Lung (tissue), 12 donors: ENCODE results near the gene TMOD2. TPM values are rescaled to one million over a fixed set of nuclear protein-coding genes. Genes with fewer than 3 reads are reported as not detected.

Source experiments
- ATAC-seq: fragments of 200-7000 bp; cut with Tn5 transposase; one replicate; pipeline ENCODE4 v1.9.1; 2020; ENCODE audit warnings: moderate number of reproducible peaks; ENCODE audit not compliant: insufficient read depth, low FRiP score
- DNase-seq, 3 donors: peaks; one replicate each; pipeline ENCODE4 v3.0.0-alpha.2; 2013 to 2017
- H3K27ac ChIP-seq, 2 donors: one replicate each; pipeline ENCODE4 v1.5.1; 2013; ENCODE audit warnings: mild to moderate bottlenecking in 2 of 2, moderate library complexity in 2 of 2, control low read depth in 1 of 2, inconsistent platforms in 1 of 2, low read depth in 1 of 2, low read length in 1 of 2
- H3K27me3 ChIP-seq, 3 donors: one replicate each; pipeline ENCODE4 v1.5.1; 2013; ENCODE audit warnings: low read length in 2 of 3; ENCODE audit not compliant: control insufficient read depth in 3 of 3, insufficient read depth in 3 of 3
- H3K36me3 ChIP-seq, 4 donors: one replicate each; pipeline ENCODE4 v1.5.1; 2013; ENCODE audit warnings: low read length in 4 of 4, mild to moderate bottlenecking in 1 of 4, moderate library complexity in 1 of 4; ENCODE audit not compliant: control insufficient read depth in 4 of 4, insufficient read depth in 4 of 4
- H3K4me1 ChIP-seq, 5 donors: one replicate each; pipeline ENCODE4 v1.5.1; 2013; ENCODE audit warnings: low read length in 5 of 5, mild to moderate bottlenecking in 2 of 5, moderate library complexity in 1 of 5; ENCODE audit not compliant: control insufficient read depth in 5 of 5, insufficient read depth in 5 of 5
- H3K4me3 ChIP-seq: one replicate; pipeline ENCODE4 v1.5.1; 2013; ENCODE audit warnings: mild to moderate bottlenecking, control low read depth, moderate library complexity
- H3K9ac ChIP-seq, 2 donors: one replicate each; pipeline ENCODE4 v1.5.1; 2013; ENCODE audit warnings: low read length in 2 of 2, control low read depth in 1 of 2; ENCODE audit not compliant: insufficient read depth in 1 of 2
- H3K9me3 ChIP-seq, 4 donors: one replicate each; pipeline ENCODE4 v1.5.1; 2013; ENCODE audit warnings: low read length in 3 of 4, mild to moderate bottlenecking in 1 of 4, moderate library complexity in 1 of 4; ENCODE audit not compliant: control insufficient read depth in 4 of 4, insufficient read depth in 3 of 4
- CTCF ChIP-seq: IDR thresholded peaks from 2 replicates; pipeline ENCODE4 v1.5.1; 2012; ENCODE audit warnings: mild to moderate bottlenecking; ENCODE audit errors: control extremely low read depth, extremely low read depth
- WGBS, 2 donors: extraction: QIAGEN DNeasy Blood & Tissue Kit; methylation state at CpG; one replicate each; pipeline ENCODE4 v1.1.7; 2013; 5-methylcytosine and 5-hydroxymethylcytosine counted together
- polyA plus RNA-seq, 2 donors: library from polyadenylated mRNA; stranded (reverse); fragments of 200-250 nt; gene quantifications; one replicate each; pipeline ENCODE4 v1.2.1, GENCODE V29; 2013
- total RNA-seq, 2 donors: library from RNA; depleted of rRNA in 1 of 2; stranded (reverse); fragments of >200 nt in 1 of 2; gene quantifications; one replicate each; pipeline ENCODE4 v1.2.1, GENCODE V29; 2014 to 2021
- donor health status: control.
- donor health status: control.
- donor health status: Bipolar disorder and iron deficiency.
- donor health status: healthy.
- donor health status: DM: yes; HTN: yes; CAD: no.

The TMOD2 gene
- total and polyA plus RNA-seq, 4 donors = 1.5 to 10.4 (median 5.8) TPM

DNA sequence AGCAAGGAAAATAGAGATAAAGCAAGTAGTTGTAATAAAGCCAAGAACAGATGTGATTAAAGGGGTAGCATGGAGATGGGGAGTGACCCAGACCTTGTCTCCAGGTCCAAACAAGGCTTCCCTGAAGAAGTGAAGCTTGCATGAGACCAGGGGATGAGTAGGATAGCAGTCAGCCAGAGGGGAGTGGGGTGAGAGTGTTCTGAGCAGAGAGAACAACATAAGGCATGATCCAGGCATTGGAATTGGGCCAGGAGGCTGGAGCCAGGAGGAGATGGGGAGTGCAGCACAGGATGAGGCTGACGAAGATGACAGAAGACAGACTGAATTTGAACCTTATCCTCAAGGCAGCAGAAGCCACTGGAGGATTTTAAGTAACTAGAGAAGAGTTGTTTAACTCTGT, 7.2 kb downstream of the TMOD2 start:
- peaks cover 0 to 11% (median 3%) of the 10 kb centered on the region in 3 donors for H3K27me3 ChIP-seq
- ATAC-seq (no peak), DNase-seq (peak; percentile 35 to 74 (median 55))
- no peak for TF ChIP-seq CTCF
- WGBS, 2 donors = 49 to 77% methylated on average over 1 of the region's 1 CpG
- H3K4me1 ChIP-seq = peaks cover 4 to 18% (median 7%) of the 10 kb centered on the region in 5 donors
- H3K9ac ChIP-seq = no peak overlapping the region
- H3K27ac ChIP-seq = peak overlapping the region in 1 of 2 donors; percentile 51
- H3K9me3 ChIP-seq = no peaks in the 10 kb centered on the region
- H3K36me3 ChIP-seq = no peaks in the 10 kb centered on the region
- H3K4me3 ChIP-seq = no peak overlapping the region

GRCh38 chr15:51759557-51760070, 8.2 kb downstream of the TMOD2 start:
- 36 to 45% methylated on average over 3 of the region's 3 CpGs for WGBS, 2 donors
- TF ChIP-seq CTCF = no peak
- peak; percentile 79 to 95 (median 89) for DNase-seq

GRCh38 chr15:51760805-51761204, 9.4 kb downstream of the TMOD2 start:
- no peak overlapping the region for H3K9ac ChIP-seq
- DNase-seq (no peak), ATAC-seq (no peak)
- TF ChIP-seq CTCF = no peak
- H3K36me3 ChIP-seq = no peaks in the 10 kb centered on the region
- no peaks in the 10 kb centered on the region for H3K9me3 ChIP-seq
- peaks cover 4 to 18% (median 7%) of the 10 kb centered on the region in 5 donors for H3K4me1 ChIP-seq
- H3K4me3 ChIP-seq = no peak overlapping the region
- WGBS, 2 donors = 38 to 43% methylated on average over 3 of the region's 3 CpGs
- no peaks in the 10 kb centered on the region for H3K27me3 ChIP-seq
- no peak overlapping the region for H3K27ac ChIP-seq

More at GRCh38 chr15:51759557-51760070, 8.2 kb downstream of the TMOD2 start:
- Histone ChIP-seq H3K4me1 (peaks cover 4 to 18% (median 7%) of the 10 kb centered on the region in 5 donors), H3K9ac (no peak overlapping the region), H3K27me3 (peaks cover 0 to 3% (median 3%) of the 10 kb centered on the region in 3 donors), H3K36me3 (no peaks in the 10 kb centered on the region), H3K9me3 (no peaks in the 10 kb centered on the region), H3K4me3 (no peak overlapping the region), H3K27ac (no peak overlapping the region)
- ATAC-seq = no peak

- DNase-seq (no peak), ATAC-seq (no peak)
- no peak for TF ChIP-seq CTCF
- Histone ChIP-seq H3K27ac (no peak overlapping the region), H3K4me3 (no peak overlapping the region), H3K36me3 (peaks cover 0 to 4% (median 0%) of the 10 kb centered on the region in 4 donors), H3K9me3 (no peaks in the 10 kb centered on the region), H3K9ac (no peak overlapping the region), H3K4me1 (peaks cover 0 to 6% (median 0%) of the 10 kb centered on the region in 5 donors), H3K27me3 (no peaks in the 10 kb centered on the region)
- WGBS, 2 donors = 90 to 95% methylated on average over 7 of the region's 7 CpGs
Measured at GRCh38 chr15:51765751-51766150, 14.4 kb downstream of the TMOD2 start.
